Spinal cord (tissue), 10 donors: ENCODE measurements around the gene CRIP2. TPM values are rescaled to one million over a fixed set of nuclear protein-coding genes. Genes with fewer than 3 reads are reported as not detected.

Source experiments
- DNase-seq, 6 donors: peaks; one replicate each; pipeline versions ENCODE4 v3.0.0 to v3.0.0-alpha.2; 2013 to 2015; ENCODE audit warnings: low spot score in 6 of 6, low read depth in 4 of 6
- H3K27ac ChIP-seq: one replicate; pipeline ENCODE4 v1.5.1; 2013; ENCODE audit warnings: low read depth, low read length, control low read depth
- H3K27me3 ChIP-seq: one replicate; pipeline ENCODE4 v1.6.1; 2013; ENCODE audit warnings: low read length; ENCODE audit not compliant: control insufficient read depth, insufficient read depth
- H3K36me3 ChIP-seq: one replicate; pipeline ENCODE4 v1.6.1; 2013; ENCODE audit warnings: low read length; ENCODE audit not compliant: control insufficient read depth, insufficient read depth
- H3K4me1 ChIP-seq: one replicate; pipeline ENCODE4 v1.6.1; 2013; ENCODE audit warnings: low read length; ENCODE audit not compliant: control insufficient read depth, insufficient read depth
- H3K4me3 ChIP-seq: one replicate; pipeline ENCODE4 v1.5.1; 2013; ENCODE audit warnings: low read depth, low read length, control low read depth
- H3K9me3 ChIP-seq: one replicate; pipeline ENCODE4 v1.6.1; 2013; ENCODE audit warnings: low read length; ENCODE audit not compliant: control insufficient read depth, insufficient read depth
- WGBS: methylation state at CpG from one replicate; pipeline ENCODE4 v1.1.5; 2013; ENCODE audit warnings: missing lambda C conversion rate; ENCODE audit not compliant: insufficient coverage; 5-methylcytosine and 5-hydroxymethylcytosine counted together
- polyA plus RNA-seq, 2 donors: library from polyadenylated mRNA; unstranded; fragments of 120-200 nt; gene quantifications; one replicate each; pipeline ENCODE4 v1.2.1, GENCODE V29; 2013; ENCODE audit not compliant: insufficient read length in 2 of 2
- total RNA-seq, 2 donors: library from RNA; depleted of rRNA in 1 of 2; stranded (reverse); fragments of 120-200 nt in 1 of 2; fragments of >200 nt in 1 of 2; gene quantifications; one replicate each; pipeline versions ENCODE4 v1.2.3 to v1.2.4, GENCODE V29; 2013 to 2014
- donor health status: healthy.

Gene CRIP2
- total and polyA plus RNA-seq, 4 donors, result 59.0 to 334 (median 209) TPM

GRCh38 chr14:105497671-105498429 lies 23.2 kb downstream of the CRIP2 start:
- WGBS, result 92% methylated on average over 31 of the region's 31 CpGs

GRCh38 chr14:105498430-105499255 lies 24.0 kb downstream of the CRIP2 start:
- H3K27ac ChIP-seq, result peak overlapping the region; percentile 91
- H3K9me3 ChIP-seq, result no peaks in the 10 kb centered on the region
- no peaks in the 10 kb centered on the region for H3K27me3 ChIP-seq
- H3K4me1 ChIP-seq, result peaks cover 30% of the 10 kb centered on the region
- peaks cover 60% of the 10 kb centered on the region for H3K36me3 ChIP-seq
- 67% methylated on average over 36 of the region's 36 CpGs for WGBS
- no peak for DNase-seq
- H3K4me3 ChIP-seq, result no peak overlapping the region

More at GRCh38 chr14:105497671-105498429, 23.2 kb downstream of the CRIP2 start:
- peaks cover 68% of the 10 kb centered on the region for H3K36me3 ChIP-seq
- H3K4me1 ChIP-seq, result peaks cover 30% of the 10 kb centered on the region
- H3K27me3 ChIP-seq, result no peaks in the 10 kb centered on the region
- H3K9me3 ChIP-seq, result no peaks in the 10 kb centered on the region
- DNase-seq, result peak in 1 of 6 donors; percentile 2
- H3K4me3 ChIP-seq, result no peak overlapping the region
- H3K27ac ChIP-seq, result peak overlapping the region; percentile 91

- peaks cover 35% of the 10 kb centered on the region for H3K4me1 ChIP-seq
- 43% methylated on average over 27 of the region's 27 CpGs for WGBS
- H3K27ac ChIP-seq, result peak overlapping the region; percentile 91
- peaks cover 55% of the 10 kb centered on the region for H3K36me3 ChIP-seq
- H3K27me3 ChIP-seq, result no peaks in the 10 kb centered on the region
- no peaks in the 10 kb centered on the region for H3K9me3 ChIP-seq
- DNase-seq, result peak in 2 of 6 donors; percentile 76 to 84
- no peak overlapping the region for H3K4me3 ChIP-seq
Measured at GRCh38 chr14:105499256-105500035, 24.8 kb downstream of the CRIP2 start.

- Histone ChIP-seq H3K27ac (peak overlapping the region; percentile 91), H3K4me3 (no peak overlapping the region), H3K27me3 (no peaks in the 10 kb centered on the region), H3K4me1 (peaks cover 41% of the 10 kb centered on the region), H3K36me3 (peaks cover 51% of the 10 kb centered on the region), H3K9me3 (no peaks in the 10 kb centered on the region)
- 79% methylated on average over 21 of the region's 21 CpGs for WGBS
- no peak for DNase-seq
Measured at GRCh38 chr14:105500036-105500725, 25.6 kb downstream of the CRIP2 start.

- 77% methylated on average over 10 of the region's 10 CpGs for WGBS
- Histone ChIP-seq H3K36me3 (peaks cover 46% of the 10 kb centered on the region), H3K9me3 (no peaks in the 10 kb centered on the region), H3K27ac (no peak overlapping the region), H3K4me1 (peaks cover 43% of the 10 kb centered on the region), H3K27me3 (no peaks in the 10 kb centered on the region), H3K4me3 (no peak overlapping the region)
- no peak for DNase-seq
Measured at GRCh38 chr14:105500726-105501101, 26.1 kb downstream of the CRIP2 start.

- Histone ChIP-seq H3K27me3 (no peaks in the 10 kb centered on the region), H3K36me3 (peaks cover 37% of the 10 kb centered on the region), H3K9me3 (no peaks in the 10 kb centered on the region), H3K27ac (no peak overlapping the region), H3K4me3 (no peak overlapping the region), H3K4me1 (peaks cover 43% of the 10 kb centered on the region)
- no peak for DNase-seq
- 97% methylated on average over 9 of the region's 13 CpGs for WGBS
Measured at GRCh38 chr14:105501504-105502291, 27.1 kb downstream of the CRIP2 start.

- no peak overlapping the region for H3K27ac ChIP-seq
- no peak overlapping the region for H3K4me3 ChIP-seq
- 86% methylated on average over 18 of the region's 18 CpGs for WGBS
- H3K27me3 ChIP-seq, result no peaks in the 10 kb centered on the region
- peaks cover 43% of the 10 kb centered on the region for H3K4me1 ChIP-seq
- no peak for DNase-seq
- no peaks in the 10 kb centered on the region for H3K9me3 ChIP-seq
- H3K36me3 ChIP-seq, result peaks cover 27% of the 10 kb centered on the region
Measured at GRCh38 chr14:105502446-105503295, 28.1 kb downstream of the CRIP2 start.

- Histone ChIP-seq H3K4me1 (peaks cover 38% of the 10 kb centered on the region), H3K36me3 (peaks cover 22% of the 10 kb centered on the region), H3K9me3 (no peaks in the 10 kb centered on the region), H3K27ac (no peak overlapping the region), H3K27me3 (no peaks in the 10 kb centered on the region), H3K4me3 (no peak overlapping the region)
- WGBS, result 95% methylated on average over 6 of the region's 7 CpGs
- DNase-seq, result no peak
Measured at GRCh38 chr14:105503296-105503640, 28.6 kb downstream of the CRIP2 start.
